Uterus (tissue), 4 donors: ENCODE results near the gene PCNX1. TPM values are rescaled to one million over a fixed set of nuclear protein-coding genes. Genes with fewer than 3 reads are reported as not detected.

ENCODE experiments used
- DNase-seq, 2 donors: peaks; one replicate each; pipeline ENCODE4 v3.0.0-alpha.2; 2019 to 2020
- H3K27ac ChIP-seq, 2 donors: fragments of 200-600 bp; sonication (generic); 1 replicate in 1 of 2; 2 replicates in 1 of 2; pipeline ENCODE4 v1.5.1; 2016 to 2018
- H3K27me3 ChIP-seq, 2 donors: fragments of 200-600 bp; sonication (generic); one replicate each; pipeline ENCODE4 v1.5.1; 2018 to 2019; ENCODE audit warnings: control low read depth in 1 of 2
- H3K36me3 ChIP-seq, 2 donors: fragments of 200-600 bp; sonication (generic); one replicate each; pipeline ENCODE4 v1.5.1; 2019; ENCODE audit warnings: control low read depth in 1 of 2
- H3K4me1 ChIP-seq, 2 donors: fragments of 200-600 bp; sonication (generic); one replicate each; pipeline ENCODE4 v1.5.1; 2018 to 2019; ENCODE audit warnings: control low read depth in 1 of 2
- H3K4me3 ChIP-seq, 2 donors: fragments of 200-600 bp; sonication (generic); 1 replicate in 1 of 2; 2 replicates in 1 of 2; pipeline ENCODE4 v1.5.1; 2018 to 2019; ENCODE audit warnings: mild to moderate bottlenecking in 1 of 2
- H3K9me3 ChIP-seq, 2 donors: fragments of 200-600 bp; sonication (generic); one replicate each; pipeline ENCODE4 v1.5.1; 2019; ENCODE audit warnings: control low read depth in 1 of 2
- CTCF ChIP-seq, 4 experiments: fragments of 200-600 bp in 2 of 4; fragments of 450-650 bp in 2 of 4; sonication (generic) in 2 of 4; IDR thresholded peaks; one replicate each; pipeline ENCODE4 v1.5.1; 2016 to 2019; ENCODE audit warnings: antibody characterized with exemption in 4 of 4, mild to moderate bottlenecking in 2 of 4, moderate library complexity in 1 of 4
- POLR2A ChIP-seq, 2 donors: fragments of 450-650 bp; IDR thresholded peaks; one replicate each; pipeline ENCODE4 v1.6.1; 2016; ENCODE audit warnings: antibody characterized with exemption in 2 of 2, mild to moderate bottlenecking in 1 of 2, moderate library complexity in 1 of 2
- intact Hi-C: fragments of 100-400 bp; cut with DNase I; formaldehyde crosslinking; loops from one replicate; pipeline ENCODE4 v1.15.1; 2023; ENCODE audit warnings: low total_unique reads
- total RNA-seq, 4 donors: library from RNA; depleted of rRNA in 3 of 4; stranded (reverse); fragments of >200 nt in 3 of 4; gene quantifications; one replicate each; pipeline versions ENCODE4 v1.1.0 to v1.2.4, GENCODE V29; 2014 to 2023
- donor health status: DM: yes; HTN: yes; CAD: no.

PCNX1 gene
- total RNA-seq, 4 donors from 2014 or later: 34.6 to 112 (median 90.3) TPM

GRCh38 chr14:70881549-70882177 lies 25.6 kb upstream of the PCNX1 start:
- Histone ChIP-seq H3K36me3 (no peaks in the 10 kb centered on the region), H3K9me3 (no peaks in the 10 kb centered on the region), H3K27ac (no peak overlapping the region), H3K4me1 (no peaks in the 10 kb centered on the region), H3K4me3 (no peak overlapping the region), H3K27me3 (no peaks in the 10 kb centered on the region)
- TF ChIP-seq CTCF (IDR thresholded peaks at IDR 0.05) (no peak), POLR2A (IDR thresholded peaks at IDR 0.05) (no peak)
- DNase-seq: no peak
- intact Hi-C loops: no loop called here

GRCh38 chr14:70882776-70883492 lies 24.3 kb upstream of the PCNX1 start:
- intact Hi-C loops: no loop called here
- no peak overlapping the region for H3K4me3 ChIP-seq
- no peaks in the 10 kb centered on the region for H3K9me3 ChIP-seq
- no peak for DNase-seq
- no peaks in the 10 kb centered on the region for H3K27me3 ChIP-seq
- H3K27ac ChIP-seq: no peak overlapping the region
- no peaks in the 10 kb centered on the region for H3K4me1 ChIP-seq
- no peaks in the 10 kb centered on the region for H3K36me3 ChIP-seq
- TF ChIP-seq CTCF (IDR thresholded peaks at IDR 0.05) (no peak), POLR2A (IDR thresholded peaks at IDR 0.05) (no peak)

DNA sequence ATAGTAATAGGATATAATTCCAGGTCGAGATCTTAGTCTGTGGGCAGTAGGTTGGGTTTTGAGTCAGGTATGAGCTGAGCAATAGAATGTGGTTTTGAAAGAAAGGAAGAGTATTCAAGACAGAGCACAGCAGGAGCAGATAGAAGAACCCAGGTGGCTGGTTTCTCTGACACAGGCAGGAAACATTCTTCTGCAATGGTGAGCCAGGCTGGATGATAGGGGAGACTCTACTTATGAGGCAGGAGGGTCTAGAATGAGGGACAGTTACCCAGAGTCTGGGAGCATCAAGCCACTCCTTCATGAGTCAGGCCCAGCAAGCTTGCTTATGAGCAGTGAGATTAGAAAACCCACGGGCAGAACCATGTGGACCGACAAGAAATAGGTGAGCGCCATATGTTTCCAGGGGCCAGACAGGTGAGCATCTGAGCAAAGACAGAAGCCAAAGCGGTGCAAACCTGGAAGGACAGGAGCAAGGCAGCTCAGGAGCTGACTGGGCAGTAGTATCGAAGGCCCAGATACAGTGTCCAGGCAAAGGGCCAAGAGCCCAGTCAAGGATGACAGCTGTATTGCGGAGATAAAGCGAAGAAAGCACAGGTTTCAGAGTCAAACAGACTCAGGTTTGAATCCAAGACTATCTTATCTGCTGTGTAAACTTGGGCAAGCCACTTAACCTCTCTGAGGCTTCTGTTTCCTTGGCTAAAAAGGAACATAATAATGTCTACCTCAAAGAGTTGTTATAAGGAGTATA lies 22.5 kb upstream of the PCNX1 start:
- Histone ChIP-seq H3K27ac (no peak overlapping the region), H3K4me1 (no peaks in the 10 kb centered on the region), H3K36me3 (no peaks in the 10 kb centered on the region), H3K4me3 (no peak overlapping the region), H3K9me3 (no peaks in the 10 kb centered on the region), H3K27me3 (no peaks in the 10 kb centered on the region)
- intact Hi-C loops: no loop called here
- no peak for DNase-seq
- TF ChIP-seq POLR2A (IDR thresholded peaks at IDR 0.05): no peak
- TF ChIP-seq CTCF (IDR thresholded peaks at IDR 0.05): no peak

DNA sequence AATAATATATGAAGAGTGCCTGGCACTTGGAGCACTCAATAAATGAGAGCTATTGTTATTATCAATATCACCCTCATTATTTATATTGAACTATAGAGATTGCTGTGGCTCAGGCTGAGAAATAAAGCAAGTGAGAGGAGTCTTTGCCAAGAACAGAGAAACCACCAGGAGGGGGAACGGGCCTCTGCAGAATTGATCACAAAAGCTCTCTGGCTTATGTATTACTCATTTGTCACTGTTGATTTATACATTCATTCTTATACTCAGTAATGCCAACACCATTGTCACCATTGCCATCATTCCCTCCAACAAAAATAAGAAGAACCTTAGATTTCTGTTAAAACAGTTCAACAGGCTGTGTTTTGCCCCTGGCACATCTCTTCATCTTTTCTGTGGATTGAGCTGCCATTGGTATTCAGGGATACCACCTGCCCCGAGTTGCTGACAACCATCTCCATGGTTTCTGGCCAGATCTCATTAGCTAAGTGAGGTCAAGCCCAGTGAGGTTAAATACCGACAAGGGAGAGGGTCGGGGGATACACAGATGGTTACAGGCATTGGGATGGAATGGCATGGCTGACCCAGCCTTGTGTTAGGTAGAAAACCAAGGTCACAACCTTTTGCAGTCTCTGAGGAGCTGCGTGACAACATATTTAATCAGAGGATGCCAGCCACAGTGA lies 21.8 kb upstream of the PCNX1 start:
- no peaks in the 10 kb centered on the region for H3K36me3 ChIP-seq
- H3K4me3 ChIP-seq: no peak overlapping the region
- no peaks in the 10 kb centered on the region for H3K9me3 ChIP-seq
- H3K4me1 ChIP-seq: no peaks in the 10 kb centered on the region
- H3K27me3 ChIP-seq: no peaks in the 10 kb centered on the region
- TF ChIP-seq CTCF (IDR thresholded peaks at IDR 0.05) (no peak), POLR2A (IDR thresholded peaks at IDR 0.05) (no peak)
- no peak for DNase-seq
- intact Hi-C loops: no loop called here
- no peak overlapping the region for H3K27ac ChIP-seq
